Measurements from ENCODE around the gene PRR20G. TPM values are rescaled to one million over a fixed set of nuclear protein-coding genes. Genes with fewer than 3 reads are reported as not detected.

PRR20G gene
- polyA plus RNA-seq, 1 donor from 2014 or later, result not detected

DNA sequence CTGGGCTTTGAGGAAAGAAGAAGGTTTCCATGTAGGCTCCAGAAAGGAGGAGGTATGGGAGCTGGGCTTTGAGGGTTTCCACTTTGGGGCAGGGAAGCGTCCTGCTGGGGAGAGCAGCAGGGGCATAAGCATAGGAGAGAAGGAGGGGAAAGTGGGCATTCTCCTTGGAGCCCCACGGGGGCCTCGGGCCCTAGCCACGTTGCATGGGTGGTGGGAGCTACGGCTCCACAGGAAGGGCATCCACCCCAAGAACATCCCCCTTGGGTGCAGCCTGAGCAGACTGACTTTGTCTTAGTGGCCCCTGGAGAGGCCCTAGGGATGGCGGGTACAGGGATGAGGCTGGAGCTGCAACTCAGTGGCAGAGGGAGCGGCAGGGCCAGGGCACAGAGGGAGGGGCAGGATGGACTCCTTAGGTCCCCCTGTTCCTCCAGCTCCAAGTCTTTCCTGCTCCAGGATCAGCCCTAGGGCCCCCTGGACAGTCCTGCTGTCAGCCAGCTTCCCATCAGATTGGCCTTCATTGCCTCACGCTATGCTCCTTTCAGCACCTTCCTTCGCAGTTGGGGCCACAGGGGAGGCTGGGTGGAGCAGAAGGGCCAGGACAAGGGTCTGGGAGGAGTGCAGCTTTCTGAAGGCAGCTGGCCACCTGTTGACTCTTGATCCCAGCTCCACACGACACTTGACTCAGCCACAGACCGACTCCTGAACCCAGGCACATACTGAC is 22.9 kb downstream of the PRR20G start:
- no peaks in the 10 kb centered on the region for H3K79me2 ChIP-seq (replicated peaks; ENCODE audit: insufficient read depth, low read length)
- no peaks in the 10 kb centered on the region for H3K9me2 ChIP-seq (ENCODE audit: insufficient read depth, low read length)
- no peak overlapping the region for H3K4me3 ChIP-seq (ENCODE audit: low read length)
- H3K27me3 ChIP-seq (ENCODE audit: insufficient read depth, low read depth, low read length), result no peaks in the 10 kb centered on the region
- no peaks in the 10 kb centered on the region for H4K20me1 ChIP-seq (ENCODE audit: insufficient read depth)
- H3F3A ChIP-seq (ENCODE audit: insufficient read depth, low read length, poor library complexity, severe bottlenecking), result no peaks in the 10 kb centered on the region
- no peak overlapping the region for H3K9ac ChIP-seq (ENCODE audit: low read length)
- no peak overlapping the region for H2AFZ ChIP-seq (ENCODE audit: low read depth, low read length)
- TF ChIP-seq EZH2 (IDR thresholded peaks at IDR 0.05; ENCODE audit: borderline replicate concordance, insufficient read depth, low read length, poor library complexity, severe bottlenecking) (no peak), SMC3 (conservative IDR thresholded peaks at IDR 0.05; ENCODE audit: poor library complexity) (no peak), MXI1 (conservative IDR thresholded peaks at IDR 0.05; ENCODE audit: poor library complexity, severe bottlenecking) (no peak), EP300 (conservative IDR thresholded peaks at IDR 0.05; ENCODE audit: poor library complexity, severe bottlenecking) (no peak), RAD21 (conservative IDR thresholded peaks at IDR 0.05) (no peak), TAF1 (IDR thresholded peaks at IDR 0.05; ENCODE audit: low read depth) (no peak), POLR2AphosphoS5 (IDR thresholded peaks at IDR 0.05) (no peak)
- TF ChIP-seq, protein P1, sequence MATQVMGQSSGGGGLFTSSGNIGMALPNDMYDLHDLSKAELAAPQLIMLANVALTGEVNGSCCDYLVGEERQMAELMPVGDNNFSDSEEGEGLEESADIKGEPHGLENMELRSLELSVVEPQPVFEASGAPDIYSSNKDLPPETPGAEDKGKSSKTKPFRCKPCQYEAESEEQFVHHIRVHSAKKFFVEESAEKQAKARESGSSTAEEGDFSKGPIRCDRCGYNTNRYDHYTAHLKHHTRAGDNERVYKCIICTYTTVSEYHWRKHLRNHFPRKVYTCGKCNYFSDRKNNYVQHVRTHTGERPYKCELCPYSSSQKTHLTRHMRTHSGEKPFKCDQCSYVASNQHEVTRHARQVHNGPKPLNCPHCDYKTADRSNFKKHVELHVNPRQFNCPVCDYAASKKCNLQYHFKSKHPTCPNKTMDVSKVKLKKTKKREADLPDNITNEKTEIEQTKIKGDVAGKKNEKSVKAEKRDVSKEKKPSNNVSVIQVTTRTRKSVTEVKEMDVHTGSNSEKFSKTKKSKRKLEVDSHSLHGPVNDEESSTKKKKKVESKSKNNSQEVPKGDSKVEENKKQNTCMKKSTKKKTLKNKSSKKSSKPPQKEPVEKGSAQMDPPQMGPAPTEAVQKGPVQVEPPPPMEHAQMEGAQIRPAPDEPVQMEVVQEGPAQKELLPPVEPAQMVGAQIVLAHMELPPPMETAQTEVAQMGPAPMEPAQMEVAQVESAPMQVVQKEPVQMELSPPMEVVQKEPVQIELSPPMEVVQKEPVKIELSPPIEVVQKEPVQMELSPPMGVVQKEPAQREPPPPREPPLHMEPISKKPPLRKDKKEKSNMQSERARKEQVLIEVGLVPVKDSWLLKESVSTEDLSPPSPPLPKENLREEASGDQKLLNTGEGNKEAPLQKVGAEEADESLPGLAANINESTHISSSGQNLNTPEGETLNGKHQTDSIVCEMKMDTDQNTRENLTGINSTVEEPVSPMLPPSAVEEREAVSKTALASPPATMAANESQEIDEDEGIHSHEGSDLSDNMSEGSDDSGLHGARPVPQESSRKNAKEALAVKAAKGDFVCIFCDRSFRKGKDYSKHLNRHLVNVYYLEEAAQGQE (IDR thresholded peaks at IDR 0.05; ENCODE audit: borderline replicate concordance), result no peak
- TF ChIP-seq, protein P2, sequence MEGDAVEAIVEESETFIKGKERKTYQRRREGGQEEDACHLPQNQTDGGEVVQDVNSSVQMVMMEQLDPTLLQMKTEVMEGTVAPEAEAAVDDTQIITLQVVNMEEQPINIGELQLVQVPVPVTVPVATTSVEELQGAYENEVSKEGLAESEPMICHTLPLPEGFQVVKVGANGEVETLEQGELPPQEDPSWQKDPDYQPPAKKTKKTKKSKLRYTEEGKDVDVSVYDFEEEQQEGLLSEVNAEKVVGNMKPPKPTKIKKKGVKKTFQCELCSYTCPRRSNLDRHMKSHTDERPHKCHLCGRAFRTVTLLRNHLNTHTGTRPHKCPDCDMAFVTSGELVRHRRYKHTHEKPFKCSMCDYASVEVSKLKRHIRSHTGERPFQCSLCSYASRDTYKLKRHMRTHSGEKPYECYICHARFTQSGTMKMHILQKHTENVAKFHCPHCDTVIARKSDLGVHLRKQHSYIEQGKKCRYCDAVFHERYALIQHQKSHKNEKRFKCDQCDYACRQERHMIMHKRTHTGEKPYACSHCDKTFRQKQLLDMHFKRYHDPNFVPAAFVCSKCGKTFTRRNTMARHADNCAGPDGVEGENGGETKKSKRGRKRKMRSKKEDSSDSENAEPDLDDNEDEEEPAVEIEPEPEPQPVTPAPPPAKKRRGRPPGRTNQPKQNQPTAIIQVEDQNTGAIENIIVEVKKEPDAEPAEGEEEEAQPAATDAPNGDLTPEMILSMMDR (IDR thresholded peaks at IDR 0.05; ENCODE audit: poor library complexity, severe bottlenecking), result no peak
- no peaks in the 10 kb centered on the region for H3K36me3 ChIP-seq (ENCODE audit: insufficient read depth, low read length)
- H3K9me3 ChIP-seq (ENCODE audit: low read length), result peaks cover 10% of the 10 kb centered on the region
- H3K4me2 ChIP-seq (ENCODE audit: low read length), result no peak overlapping the region
- no peak overlapping the region for H3K27ac ChIP-seq (ENCODE audit: low read length)

DNA sequence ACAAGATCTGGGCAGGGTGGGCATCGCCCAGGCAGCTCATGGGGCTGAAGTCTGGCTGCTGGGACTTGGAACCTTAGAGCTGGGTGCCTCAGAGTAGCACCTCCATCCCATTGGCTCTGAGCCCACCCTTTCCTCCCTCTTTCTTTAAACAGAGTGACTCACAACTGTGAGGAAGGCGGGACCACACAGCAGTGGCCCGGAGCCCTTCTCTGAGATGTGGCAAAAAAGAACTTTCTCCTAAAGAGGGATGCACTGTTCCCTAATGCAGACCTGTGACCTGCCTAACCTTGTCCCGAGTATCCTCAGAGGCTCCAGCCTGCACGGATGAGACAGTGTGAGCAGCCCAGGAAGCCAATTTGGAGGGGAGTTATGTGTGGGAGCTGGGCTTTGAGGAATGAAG is 23.6 kb downstream of the PRR20G start:
- H3K36me3 ChIP-seq (ENCODE audit: insufficient read depth, low read length), result no peaks in the 10 kb centered on the region
- H3K79me2 ChIP-seq (replicated peaks; ENCODE audit: insufficient read depth, low read length), result no peaks in the 10 kb centered on the region
- no peak overlapping the region for H3K4me2 ChIP-seq (ENCODE audit: low read length)
- H4K20me1 ChIP-seq (ENCODE audit: insufficient read depth), result no peaks in the 10 kb centered on the region
- peaks cover 10% of the 10 kb centered on the region for H3K9me3 ChIP-seq (ENCODE audit: low read length)
- H3K27ac ChIP-seq (ENCODE audit: low read length), result no peak overlapping the region
- H3K4me3 ChIP-seq (ENCODE audit: low read length), result no peak overlapping the region
- no peaks in the 10 kb centered on the region for H3K27me3 ChIP-seq (ENCODE audit: insufficient read depth, low read depth, low read length)
- H3K9me2 ChIP-seq (ENCODE audit: insufficient read depth, low read length), result no peaks in the 10 kb centered on the region
- H3K9ac ChIP-seq (ENCODE audit: low read length), result no peak overlapping the region
- H3F3A ChIP-seq (ENCODE audit: insufficient read depth, low read length, poor library complexity, severe bottlenecking), result no peaks in the 10 kb centered on the region
- H2AFZ ChIP-seq (ENCODE audit: low read depth, low read length), result no peak overlapping the region
- TF ChIP-seq MXI1 (conservative IDR thresholded peaks at IDR 0.05; ENCODE audit: poor library complexity, severe bottlenecking), result no peak
- no peak for TF ChIP-seq EP300 (conservative IDR thresholded peaks at IDR 0.05; ENCODE audit: poor library complexity, severe bottlenecking)
- TF ChIP-seq, protein P1 (IDR thresholded peaks at IDR 0.05; ENCODE audit: borderline replicate concordance), result no peak
- TF ChIP-seq EZH2 (IDR thresholded peaks at IDR 0.05; ENCODE audit: borderline replicate concordance, insufficient read depth, low read length, poor library complexity, severe bottlenecking), result no peak
- TF ChIP-seq SMC3 (conservative IDR thresholded peaks at IDR 0.05; ENCODE audit: poor library complexity), result no peak
- no peak for TF ChIP-seq RAD21 (conservative IDR thresholded peaks at IDR 0.05)
- TF ChIP-seq, protein P2 (IDR thresholded peaks at IDR 0.05; ENCODE audit: poor library complexity, severe bottlenecking), result no peak

All from neural cell (in vitro differentiated cells).